Ammon's horn (tissue), 1 donor: Measurements from ENCODE around the gene GPRIN1.
"Not testable (repeated sequence)": the region's sequence is repeated elsewhere in the genome, so short reads cannot be mapped to it uniquely, and the experiment has no call there.

Experiments
- DNase-seq: peaks from one replicate; pipeline ENCODE4 v3.0.0-alpha.2; 2016; ENCODE audit warnings: low spot score

GPRIN1 gene

DNA sequence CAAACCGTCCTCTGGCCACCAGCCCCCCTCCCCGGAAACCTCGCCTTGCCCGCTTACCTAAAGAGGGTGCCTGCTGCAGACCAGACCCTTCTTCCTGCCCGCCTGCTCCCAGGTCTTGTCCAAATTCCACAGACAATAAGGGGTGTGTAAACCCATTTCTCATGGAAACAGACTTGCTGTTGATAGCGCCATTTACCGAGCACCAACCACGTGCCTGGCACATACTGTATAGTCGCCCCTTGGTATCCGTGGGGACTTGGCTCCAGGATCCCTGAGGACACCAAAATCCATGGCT lies 35.7 kb downstream of the GPRIN1 start:
- no peak for DNase-seq

DNA sequence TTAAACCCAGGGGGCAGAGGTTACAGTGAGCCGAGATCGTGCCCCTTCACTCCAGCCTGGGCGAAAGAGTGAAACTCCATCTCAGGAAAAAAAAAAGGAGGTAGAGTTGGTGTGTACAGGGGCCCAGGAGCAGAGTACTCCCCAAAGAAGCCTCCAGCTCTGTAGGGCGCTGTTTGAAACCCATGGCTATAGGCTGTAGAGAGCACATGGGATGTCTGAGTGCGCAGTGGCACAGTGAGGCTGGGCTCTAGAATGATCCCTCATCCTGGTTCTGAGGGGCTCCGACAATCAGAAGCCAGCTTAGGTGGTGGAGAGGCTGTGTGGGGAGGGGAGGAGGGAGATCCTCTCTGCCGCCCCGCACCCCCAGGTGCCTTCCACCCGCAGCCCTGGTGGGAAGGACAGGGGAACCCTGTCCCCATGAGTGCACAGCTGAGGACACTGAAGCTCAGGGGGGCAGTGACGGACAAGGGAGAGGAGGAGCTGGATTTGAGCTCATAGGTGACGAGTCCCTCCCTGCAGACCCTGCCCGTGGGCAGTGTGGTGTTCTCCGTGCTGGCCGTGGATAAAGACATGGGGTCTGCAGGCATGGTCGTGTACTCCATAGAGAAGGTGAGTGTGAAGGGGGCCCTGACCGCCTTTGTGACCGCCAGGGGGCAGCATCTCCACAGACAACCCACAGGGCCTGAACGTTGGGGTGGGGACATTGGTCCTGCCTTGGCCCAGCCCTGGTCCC lies 36.2 kb downstream of the GPRIN1 start:
- peak; percentile 82 for DNase-seq

DNA sequence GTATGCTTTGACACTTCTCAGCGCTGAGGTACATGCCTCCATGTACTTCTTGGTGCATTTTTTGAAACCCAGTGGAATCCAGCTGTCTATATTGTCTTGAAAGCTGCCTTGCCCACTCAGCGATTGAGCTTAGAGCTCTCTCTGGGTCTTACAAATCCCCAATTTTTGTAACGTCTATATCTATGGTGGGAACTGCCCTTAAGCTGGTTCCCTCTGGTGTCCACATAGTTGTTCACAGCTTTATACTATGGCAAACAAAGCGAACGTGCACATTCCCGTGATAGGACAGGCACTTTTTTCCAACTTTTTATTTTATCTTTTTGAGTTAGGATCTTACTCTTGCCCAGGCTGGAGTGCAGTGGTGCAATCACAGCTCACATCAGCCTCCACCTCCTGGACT lies 39.9 kb downstream of the GPRIN1 start:
- DNase-seq = no peak

DNA sequence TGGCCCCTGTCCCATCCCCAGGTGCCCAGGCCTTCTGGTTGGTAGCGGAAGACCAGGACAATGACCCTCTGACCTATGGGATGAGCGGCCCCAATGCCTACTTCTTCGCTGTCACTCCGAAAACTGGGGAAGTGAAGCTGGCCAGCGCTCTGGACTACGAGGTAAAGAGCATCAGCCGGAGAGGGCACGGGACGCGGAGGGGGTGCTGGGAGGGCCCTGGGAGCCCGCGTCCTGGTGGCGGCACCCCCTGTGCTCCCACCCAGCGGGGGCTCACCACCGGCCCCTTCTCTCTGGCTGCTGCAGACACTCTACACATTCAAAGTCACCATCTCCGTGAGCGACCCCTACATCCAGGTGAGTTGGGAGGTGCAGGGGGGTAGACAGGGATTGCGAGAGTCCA lies 41.3 kb downstream of the GPRIN1 start:
- DNase-seq = no peak

DNA sequence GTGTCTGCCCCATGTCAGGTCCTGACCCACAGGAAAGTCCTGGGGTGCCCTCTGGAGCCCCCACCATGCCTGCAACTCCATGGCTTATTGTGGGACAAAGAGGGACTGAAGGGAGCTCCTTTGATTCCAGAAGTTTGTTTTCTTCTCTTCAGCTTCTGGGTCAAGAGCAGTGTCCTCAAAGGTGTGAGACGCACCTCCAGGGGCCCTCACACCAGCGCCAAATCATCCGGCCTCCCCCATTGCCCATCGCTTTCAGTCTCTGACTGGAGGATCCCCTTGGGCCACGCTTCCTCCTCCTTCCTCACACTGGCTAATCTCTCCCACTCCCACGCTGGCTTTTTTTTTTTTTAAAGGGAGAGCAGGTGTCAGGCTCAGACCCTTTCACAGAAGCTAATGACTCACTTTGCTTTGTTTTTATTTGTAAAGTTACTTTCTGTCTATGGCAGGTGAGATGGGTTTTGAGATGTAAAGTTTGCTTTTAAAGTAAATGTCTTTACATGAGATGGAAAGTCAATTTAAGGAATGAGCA lies 44.1 kb downstream of the GPRIN1 start:
- DNase-seq = no peak

DNA sequence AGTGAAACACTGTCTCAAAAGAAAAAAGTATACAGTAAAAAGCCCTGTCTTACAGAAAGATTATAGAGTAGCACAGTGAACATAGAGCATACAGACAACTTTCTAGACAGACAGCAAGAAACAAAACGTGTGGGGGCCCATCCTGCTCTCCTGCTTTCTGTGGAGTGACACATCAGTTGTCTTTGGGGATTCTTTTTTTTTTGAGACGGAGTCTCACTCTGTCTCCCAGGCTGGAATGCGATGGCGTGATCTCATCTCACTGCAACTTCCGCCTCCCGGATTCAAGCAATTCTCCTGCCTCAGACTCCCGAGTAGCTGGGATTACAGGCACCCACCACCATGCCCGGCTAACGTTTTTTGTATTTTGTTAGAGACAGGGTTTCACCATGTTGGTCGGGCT lies 46.0 kb downstream of the GPRIN1 start:
- DNase-seq = no peak

DNA sequence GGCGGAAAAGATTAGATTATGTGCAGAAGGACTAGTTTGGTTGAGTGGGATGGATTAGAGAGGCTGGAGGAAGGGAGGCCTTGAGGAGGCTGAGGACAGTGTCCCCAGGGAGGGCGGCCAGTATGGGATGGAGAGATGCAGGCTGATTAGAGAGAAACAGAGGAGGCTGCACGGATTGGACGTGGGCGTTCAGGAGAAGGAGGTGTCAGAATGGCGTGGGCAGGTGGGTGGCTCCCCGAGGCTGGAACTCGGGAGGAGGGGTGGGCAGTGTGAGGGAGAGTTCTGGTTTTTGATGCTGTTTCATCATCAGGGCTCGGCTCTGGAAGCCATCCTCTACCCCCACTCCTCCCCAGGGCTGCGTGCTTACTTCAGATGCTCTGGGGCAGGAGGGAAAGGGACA lies 47.8 kb downstream of the GPRIN1 start:
- no peak for DNase-seq

DNA sequence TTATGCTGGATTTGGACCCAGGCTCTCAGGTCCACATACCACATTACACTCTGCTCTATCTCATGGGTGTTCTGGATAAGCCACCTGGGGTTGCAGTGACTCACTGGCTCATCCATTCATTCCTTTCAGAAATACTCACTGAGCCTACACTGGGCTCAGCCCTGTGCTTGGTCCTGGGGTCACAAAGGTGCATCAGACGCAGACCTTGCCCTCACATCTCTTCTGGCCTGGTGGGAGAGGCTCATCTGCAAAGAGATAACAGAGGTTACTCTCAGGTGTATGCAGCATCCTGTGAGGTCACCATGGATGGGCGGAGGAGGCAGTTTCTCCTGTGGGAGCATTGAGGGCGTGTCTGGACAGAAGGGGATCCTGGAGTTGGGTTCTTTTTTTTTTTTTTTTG lies 48.7 kb downstream of the GPRIN1 start:
- no peak for DNase-seq

DNA sequence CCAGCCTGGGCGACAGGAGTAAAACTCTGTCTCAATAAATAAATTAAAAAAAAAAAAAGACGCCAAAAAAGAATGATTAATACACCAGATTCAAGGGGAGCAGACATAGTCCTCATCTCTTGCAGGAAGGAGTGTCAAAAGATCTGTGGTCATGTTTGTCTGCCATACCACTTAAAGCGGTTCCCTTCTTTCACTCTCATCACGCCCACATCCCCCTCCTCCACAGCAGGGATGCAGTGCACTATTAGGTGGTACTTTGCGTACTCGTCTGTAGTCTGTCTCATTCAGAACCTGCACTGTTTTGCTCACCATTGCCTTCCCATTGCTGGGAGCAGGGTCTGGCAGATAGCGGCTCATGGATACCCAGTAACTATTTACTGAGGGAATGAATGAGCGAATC lies 49.6 kb downstream of the GPRIN1 start:
- DNase-seq = no peak

DNA sequence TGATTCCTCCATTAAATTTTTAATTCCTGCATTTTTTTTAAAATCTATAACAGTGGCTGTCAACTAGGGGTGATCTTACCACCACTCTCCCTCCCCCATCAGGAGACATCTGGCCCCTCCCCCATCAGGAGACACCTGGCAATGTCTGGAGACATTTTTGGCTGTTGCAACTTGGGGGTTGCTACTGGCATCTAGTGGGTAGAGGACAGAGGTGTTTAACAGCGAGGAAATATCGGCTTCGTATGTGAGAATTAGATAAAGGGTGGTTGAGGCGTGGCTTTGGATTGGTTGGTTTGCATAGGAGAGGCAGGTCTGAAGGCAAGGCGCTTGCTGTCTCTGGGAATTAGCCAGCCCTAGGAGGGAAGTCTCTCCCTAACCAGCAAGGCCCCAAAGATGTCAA lies 50.3 kb downstream of the GPRIN1 start:
- no peak for DNase-seq

DNA sequence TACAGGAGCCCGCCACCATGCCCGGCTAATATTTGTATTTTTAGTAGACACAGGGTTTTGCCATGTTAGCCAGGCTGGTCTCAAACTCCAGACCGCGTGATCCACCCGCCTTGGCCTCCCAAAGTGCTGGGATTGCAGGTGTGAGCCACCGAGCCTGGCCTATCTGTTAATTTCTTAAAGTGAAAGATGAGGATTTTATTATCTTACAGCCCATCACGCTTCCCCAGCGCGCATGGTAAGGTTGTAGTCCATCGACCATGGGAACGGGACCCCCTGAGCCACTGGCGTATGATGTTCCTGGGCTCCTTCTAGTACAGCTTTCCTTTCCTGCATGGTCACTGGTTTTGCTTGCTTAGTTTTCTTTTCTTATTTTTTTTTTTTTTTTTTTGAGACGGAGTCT lies 52.1 kb downstream of the GPRIN1 start:
- no peak for DNase-seq

DNA sequence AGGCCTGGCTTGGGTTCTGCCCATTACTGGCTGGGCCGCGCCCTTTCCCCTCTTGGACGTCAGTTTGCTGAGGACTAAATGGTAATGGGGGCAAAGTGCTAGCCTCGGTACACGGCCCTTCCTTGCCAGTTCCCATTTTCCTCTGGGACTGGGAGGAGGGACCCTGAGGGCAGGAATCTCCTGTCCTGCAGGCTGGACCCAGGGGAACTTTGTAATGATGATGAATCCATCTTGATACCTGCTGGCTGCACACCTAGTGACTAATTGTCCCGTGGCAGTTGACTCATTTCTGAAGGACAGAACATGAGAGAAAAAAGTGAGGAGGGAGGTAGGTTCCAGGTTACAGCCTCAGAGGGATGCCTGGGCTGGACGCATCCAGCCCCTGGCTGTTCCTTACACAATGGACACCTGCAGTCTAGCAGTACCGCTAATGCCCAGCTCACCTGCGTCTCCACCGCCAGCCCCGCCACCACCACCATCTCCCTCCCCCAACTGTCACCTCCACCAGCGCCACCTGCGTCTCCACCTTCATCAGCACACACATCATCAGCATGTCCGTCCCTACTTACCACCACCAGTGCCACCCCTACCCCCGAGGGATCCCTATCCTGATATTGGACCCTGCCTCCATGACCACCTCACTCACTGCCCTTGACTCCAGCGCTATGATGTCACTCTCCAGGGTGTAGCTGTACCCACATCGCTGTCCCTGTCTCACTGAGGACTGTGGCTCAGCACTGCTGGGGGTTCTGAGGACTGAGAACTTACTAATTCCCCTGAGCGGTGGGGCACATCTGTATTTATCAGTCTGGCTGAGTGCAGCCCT lies 56.5 kb downstream of the GPRIN1 start:
- DNase-seq = no peak

DNA sequence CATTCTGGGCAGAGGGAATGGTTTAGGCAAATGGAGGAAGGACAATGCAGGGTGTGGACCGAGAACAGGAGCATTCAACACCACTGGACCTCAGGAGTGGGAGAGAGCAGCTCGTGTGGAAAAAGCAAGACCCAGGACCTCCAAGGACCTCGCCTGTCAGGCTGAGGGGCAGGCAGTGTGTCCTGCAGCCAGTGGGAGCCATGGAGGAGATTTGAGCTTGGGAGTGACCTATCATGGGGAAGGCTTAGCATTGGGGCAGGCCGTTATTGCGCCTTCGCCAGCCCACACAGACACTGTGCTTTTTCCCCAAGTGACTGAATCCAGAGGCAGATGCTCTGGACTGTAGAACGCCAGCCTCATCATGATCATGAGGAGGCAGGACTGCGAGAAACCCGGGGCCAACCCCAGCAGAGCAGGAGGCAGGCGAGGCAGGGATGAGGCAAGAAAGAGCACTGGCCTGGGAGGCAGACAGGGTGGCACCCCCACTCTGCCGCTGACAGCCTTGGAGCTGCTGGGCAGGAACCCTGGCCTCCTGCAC lies 57.6 kb downstream of the GPRIN1 start:
- no peak for DNase-seq

DNA sequence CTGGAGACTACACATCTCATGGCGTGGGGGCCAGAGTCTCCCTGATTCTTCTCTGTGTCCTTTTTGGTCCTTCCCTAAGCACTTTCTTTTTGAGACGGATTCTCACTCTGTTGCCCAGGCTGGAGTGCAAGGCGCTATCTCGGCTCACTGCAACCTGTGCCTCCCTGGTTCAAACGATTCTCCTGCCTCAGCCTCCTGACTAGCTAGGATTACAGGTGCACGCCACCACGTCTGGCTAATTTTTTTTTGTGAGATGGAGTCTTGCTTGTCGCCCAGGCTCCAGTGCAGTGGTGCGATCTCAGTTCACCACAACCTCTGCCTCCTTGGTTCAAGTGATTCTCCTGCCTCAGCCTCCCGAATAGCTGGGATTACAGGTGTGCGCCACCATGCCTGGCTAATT lies 59.0 kb downstream of the GPRIN1 start:
- DNase-seq = not testable (repeated sequence)

DNA sequence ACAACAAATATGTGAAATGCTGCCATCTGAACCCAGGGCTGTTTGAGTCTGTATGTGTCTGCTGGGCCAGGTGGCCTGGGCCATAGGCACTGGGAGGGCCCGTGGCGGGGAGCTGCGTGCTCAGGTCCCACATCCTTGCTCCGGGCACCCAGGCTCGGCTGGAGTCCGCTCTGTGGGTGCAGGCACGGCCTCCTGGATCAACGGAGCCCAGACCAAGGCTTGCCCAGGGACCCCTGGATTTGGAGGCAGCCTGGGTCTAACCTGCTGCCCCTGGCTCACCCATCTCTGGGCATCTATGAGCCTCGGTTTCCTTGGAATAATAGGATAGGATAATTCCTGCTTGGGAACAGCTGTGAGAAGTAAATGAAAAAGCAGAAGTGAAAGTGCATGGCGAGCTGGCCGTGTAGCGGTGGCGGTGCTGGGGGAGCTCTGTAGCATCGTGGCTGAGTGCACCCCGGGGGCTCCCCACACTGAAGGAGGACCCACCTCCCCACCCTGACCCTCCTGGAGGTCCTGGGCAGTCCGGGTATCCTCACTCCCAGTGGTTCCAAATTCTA lies 59.6 kb downstream of the GPRIN1 start:
- no peak for DNase-seq

DNA sequence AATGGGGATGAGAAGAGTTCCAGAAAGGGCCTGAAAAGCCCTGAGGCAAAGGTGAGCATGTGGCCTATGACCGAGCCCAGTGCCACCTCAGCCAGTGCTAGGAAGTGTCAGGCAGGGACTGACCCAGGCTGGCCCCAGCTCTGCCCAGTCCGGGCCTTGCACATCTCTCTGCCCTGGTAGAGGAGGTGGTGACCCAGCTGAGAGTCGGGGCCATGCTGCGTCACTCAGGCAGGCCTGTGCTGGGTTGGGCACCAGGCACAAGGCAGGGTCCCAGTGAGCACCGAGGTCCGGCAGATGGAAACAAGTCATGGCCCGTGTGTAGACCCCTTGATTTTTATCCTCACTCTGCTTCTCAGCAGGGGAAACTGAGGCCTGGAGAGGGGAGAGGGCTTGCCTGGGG lies 60.1 kb downstream of the GPRIN1 start:
- DNase-seq = no peak

DNA sequence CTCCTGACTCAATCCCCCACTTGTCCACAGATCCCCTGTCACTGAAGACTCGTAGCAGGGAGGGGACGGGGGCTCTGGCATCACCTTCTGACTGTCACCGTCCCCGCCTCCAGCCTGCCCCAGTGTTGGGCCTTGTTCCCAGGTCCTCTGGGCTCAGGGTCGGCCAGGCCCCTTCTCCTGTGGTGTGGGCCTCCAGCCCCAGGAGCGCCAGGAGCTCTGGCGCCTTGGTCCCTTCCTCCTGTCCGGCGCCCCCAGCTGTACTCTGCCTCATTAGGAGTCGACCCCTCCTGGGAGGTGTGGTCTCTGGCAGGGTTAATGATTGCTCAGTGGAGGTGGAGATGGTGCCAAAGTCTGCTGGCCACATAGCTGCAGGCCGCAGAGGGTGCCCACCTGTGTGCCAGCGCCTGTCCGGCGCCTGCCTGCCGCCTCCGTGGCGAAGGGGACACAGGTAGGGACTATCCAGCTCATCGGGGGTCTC lies 61.0 kb downstream of the GPRIN1 start, which contains the start of gene CDHR2:
Gene CDHR2, plus strand, starts transcription at position 376 of the 478 bp plus-strand sequence. CDS start 16,011 bp downstream, outside the sequence.
- DNase-seq = no peak

DNA sequence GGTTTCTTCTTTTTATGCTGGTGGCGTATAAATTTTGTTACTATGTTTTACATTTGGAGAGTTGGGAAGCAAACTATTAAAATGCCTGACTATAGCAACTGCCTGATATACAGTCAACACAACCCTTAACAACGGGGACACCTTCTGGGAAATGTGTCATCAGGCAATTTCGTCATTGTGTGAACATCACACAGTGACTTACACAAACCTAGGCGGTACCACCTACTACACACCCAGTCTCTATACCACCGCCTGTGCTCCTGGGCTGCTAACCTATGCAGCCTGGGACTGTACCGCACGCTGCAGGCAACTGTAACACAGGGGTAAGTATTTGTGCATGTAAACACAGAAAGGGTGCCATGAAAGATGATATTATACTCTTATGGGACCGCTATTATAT lies 62.2 kb downstream of the GPRIN1 start:
- DNase-seq = no peak
